Activated CD4-positive, alpha-beta T cell treated with anti-CD3 and anti-CD28 coated beads for 36 hours (primary cell): ENCODE data around the gene BMP7. TPM values are rescaled to one million over a fixed set of nuclear protein-coding genes. Genes with fewer than 3 reads are reported as not detected.

Experiments
- ATAC-seq: fragments of 200-7000 bp; cut with Tn5 transposase; one replicate; pipeline ENCODE4 v1.10.0; 2021; ENCODE audit warnings: mild to moderate bottlenecking, moderate library complexity
- CTCF ChIA-PET: fragments of 350-600 bp; sonication (Branson Sonifier 250); formaldehyde crosslinking; loops from one replicate; lab custom pipeline; 2021; ENCODE audit warnings: antibody characterized with exemption; lab: Charles Lee
- POLR2A ChIA-PET: fragments of 350-600 bp; sonication (Branson Sonifier 250); formaldehyde crosslinking; loops from one replicate; lab custom pipeline; 2021; ENCODE audit warnings: antibody characterized with exemption, inconsistent platforms; lab: Charles Lee
- DNase-seq: peaks from one replicate; pipeline ENCODE4 v3.0.0-alpha.2; 2020
- H3K27ac Mint-ChIP-seq: one replicate; pipeline ENCODE4 v1.8.0; 2021; ENCODE audit warnings: mixed read lengths
- H3K27me3 Mint-ChIP-seq: one replicate; pipeline ENCODE4 v1.8.0; 2021; ENCODE audit warnings: mixed read lengths
- H3K36me3 Mint-ChIP-seq: one replicate; pipeline ENCODE4 v1.8.0; 2021; ENCODE audit warnings: low read depth, mixed read lengths
- H3K4me1 Mint-ChIP-seq: one replicate; pipeline ENCODE4 v1.8.0; 2021; ENCODE audit warnings: mixed read lengths
- H3K4me3 Mint-ChIP-seq: one replicate; pipeline ENCODE4 v1.8.0; 2021; ENCODE audit warnings: mild to moderate bottlenecking, moderate library complexity, mixed read lengths
- H3K9me3 Mint-ChIP-seq: one replicate; pipeline ENCODE4 v1.8.0; 2021; ENCODE audit warnings: low read depth, mixed read lengths
- intact Hi-C, 2 experiments: fragments of 100-400 bp; cut with DNase I in 1 of 2; cut with micrococcal nuclease in 1 of 2; formaldehyde crosslinking; loops; one replicate each; pipeline versions ENCODE4 v1.14.2 to v1.15.1; 2022 to 2024; cut with DNase I, micrococcal nuclease
- total RNA-seq, 2 experiments: library from RNA; stranded (reverse); gene quantifications; one replicate each; pipeline ENCODE4 v1.2.3, GENCODE V29; 2021

The BMP7 gene
- total RNA-seq, 2 experiments from 2014 or later, result 0.41 TPM; not detected in 1

DNA sequence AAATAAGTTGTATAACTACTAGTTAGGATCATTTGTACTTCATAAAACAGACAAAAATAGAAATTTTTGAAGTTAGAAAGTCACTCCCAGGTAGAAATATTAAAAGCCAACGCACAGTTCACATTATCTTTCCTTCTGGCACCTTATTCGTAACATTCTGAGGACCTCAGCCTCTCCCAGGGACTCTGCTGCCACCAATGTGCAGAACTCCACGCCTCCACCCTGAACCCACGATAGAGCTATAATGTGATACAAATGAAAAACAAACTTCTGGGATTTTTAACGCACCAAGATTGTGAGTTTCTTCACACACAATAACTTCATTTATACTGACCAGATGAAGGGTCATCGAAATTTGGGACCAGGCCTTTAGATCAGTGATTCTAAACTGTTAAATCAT, 9.5 kb downstream of the BMP7 start:
- DNase-seq, result no peak
- no peak overlapping the region for H3K4me3 Mint-ChIP-seq
- no peaks in the 10 kb centered on the region for H3K4me1 Mint-ChIP-seq
- intact Hi-C loops, result no loop called here
- ChIA-PET POLR2A (interaction anchor here (0.6 kb wide), 1 partner anchor 43 kb away, joined by 3 read pairs; no protein-coding TSS in a partner anchor), CTCF (interaction anchor here (1.6 kb wide), 1 partner anchor 218 kb away, joined by 3 read pairs; no protein-coding TSS in a partner anchor)
- H3K9me3 Mint-ChIP-seq, result no peaks in the 10 kb centered on the region
- no peaks in the 10 kb centered on the region for H3K36me3 Mint-ChIP-seq
- ATAC-seq, result no peak
- peaks cover 46% of the 10 kb centered on the region for H3K27me3 Mint-ChIP-seq
- no peak overlapping the region for H3K27ac Mint-ChIP-seq

DNA sequence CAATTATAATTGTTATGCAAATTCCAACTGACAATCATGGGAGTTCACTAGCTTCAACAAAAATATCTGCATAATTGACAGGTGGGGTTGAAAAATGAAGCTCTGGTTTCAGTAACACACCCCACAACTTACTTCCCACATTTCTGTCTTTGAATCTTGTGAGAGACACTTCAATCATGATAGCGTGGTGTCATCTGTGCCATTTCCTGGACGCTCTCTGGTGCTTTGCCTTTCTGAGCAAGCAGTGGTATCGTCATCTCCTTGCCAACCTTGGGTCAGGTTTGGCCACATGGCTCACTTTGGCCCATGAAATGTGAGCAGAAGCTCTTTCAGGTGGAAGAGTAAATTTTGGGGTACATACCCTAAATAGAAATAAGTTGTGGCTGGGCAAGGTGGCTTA, 10.2 kb downstream of the BMP7 start:
- Mint-ChIP-seq H3K27me3 (peaks cover 43% of the 10 kb centered on the region), H3K4me1 (peaks cover 2% of the 10 kb centered on the region), H3K9me3 (no peaks in the 10 kb centered on the region), H3K4me3 (no peak overlapping the region), H3K36me3 (no peaks in the 10 kb centered on the region), H3K27ac (no peak overlapping the region)
- DNase-seq (no peak), ATAC-seq (no peak)
- CTCF ChIA-PET, result no interaction called here
- POLR2A ChIA-PET, result no interaction called here
- intact Hi-C loops, result no loop called here

DNA sequence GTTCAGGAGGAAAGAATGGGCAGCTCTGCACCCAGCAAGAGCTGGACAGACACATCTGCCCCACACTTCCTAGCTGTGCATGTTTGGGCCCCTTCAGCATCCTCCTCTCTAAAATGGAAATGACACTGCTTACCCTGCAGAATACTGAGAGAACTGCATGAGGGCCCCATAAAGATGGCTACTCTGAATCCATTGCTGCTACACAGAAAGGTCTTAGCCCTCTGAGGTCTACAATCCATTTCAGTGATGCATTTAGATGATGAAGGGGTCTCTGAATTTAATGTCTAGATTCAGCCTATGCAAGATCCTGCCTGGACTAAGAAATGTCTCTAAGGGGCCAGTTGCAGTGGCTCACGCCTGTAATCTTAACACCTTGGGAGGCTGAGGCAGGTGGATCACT, 11.3 kb downstream of the BMP7 start:
- H3K4me1 Mint-ChIP-seq, result peaks cover 5% of the 10 kb centered on the region
- H3K9me3 Mint-ChIP-seq, result no peaks in the 10 kb centered on the region
- no peak overlapping the region for H3K4me3 Mint-ChIP-seq
- peaks cover 35% of the 10 kb centered on the region for H3K27me3 Mint-ChIP-seq
- ATAC-seq, result no peak
- CTCF ChIA-PET, result no interaction called here
- no peaks in the 10 kb centered on the region for H3K36me3 Mint-ChIP-seq
- POLR2A ChIA-PET, result no interaction called here
- H3K27ac Mint-ChIP-seq, result no peak overlapping the region
- DNase-seq, result no peak
- intact Hi-C loops, result no loop called here

- Mint-ChIP-seq H3K9me3 (no peaks in the 10 kb centered on the region), H3K36me3 (no peaks in the 10 kb centered on the region), H3K4me1 (peaks cover 5% of the 10 kb centered on the region), H3K4me3 (no peak overlapping the region), H3K27ac (no peak overlapping the region), H3K27me3 (peaks cover 22% of the 10 kb centered on the region)
- ATAC-seq (no peak), DNase-seq (no peak)
- ChIA-PET POLR2A (no interaction called here), CTCF (interaction anchor here (0.7 kb wide), 1 partner anchor 40 kb away, joined by 3 read pairs; no protein-coding TSS in a partner anchor)
- intact Hi-C loops, result no loop called here
Observed at GRCh38 chr20:57252559-57253162, 13.8 kb downstream of the BMP7 start.

- intact Hi-C loops, result no loop called here
Observed at GRCh38 chr20:57251949-57252348, 14.5 kb downstream of the BMP7 start.

GRCh38 chr20:57251344-57251743, 15.1 kb downstream of the BMP7 start:
- Mint-ChIP-seq H3K9me3 (no peaks in the 10 kb centered on the region), H3K4me1 (peaks cover 5% of the 10 kb centered on the region), H3K36me3 (no peaks in the 10 kb centered on the region), H3K27me3 (peaks cover 26% of the 10 kb centered on the region), H3K27ac (no peak overlapping the region), H3K4me3 (no peak overlapping the region)
- ATAC-seq, result peak; percentile 60
- ChIA-PET POLR2A (no interaction called here), CTCF (no interaction called here)
- intact Hi-C loops, result no loop called here
- no peak for DNase-seq

More at GRCh38 chr20:57251949-57252348, 14.5 kb downstream of the BMP7 start:
- ATAC-seq (no peak), DNase-seq (no peak)
- H3K4me3 Mint-ChIP-seq, result no peak overlapping the region
- H3K36me3 Mint-ChIP-seq, result no peaks in the 10 kb centered on the region
- H3K9me3 Mint-ChIP-seq, result no peaks in the 10 kb centered on the region
- peaks cover 5% of the 10 kb centered on the region for H3K4me1 Mint-ChIP-seq
- ChIA-PET CTCF (no interaction called here), POLR2A (no interaction called here)
- peaks cover 27% of the 10 kb centered on the region for H3K27me3 Mint-ChIP-seq
- H3K27ac Mint-ChIP-seq, result no peak overlapping the region

DNA sequence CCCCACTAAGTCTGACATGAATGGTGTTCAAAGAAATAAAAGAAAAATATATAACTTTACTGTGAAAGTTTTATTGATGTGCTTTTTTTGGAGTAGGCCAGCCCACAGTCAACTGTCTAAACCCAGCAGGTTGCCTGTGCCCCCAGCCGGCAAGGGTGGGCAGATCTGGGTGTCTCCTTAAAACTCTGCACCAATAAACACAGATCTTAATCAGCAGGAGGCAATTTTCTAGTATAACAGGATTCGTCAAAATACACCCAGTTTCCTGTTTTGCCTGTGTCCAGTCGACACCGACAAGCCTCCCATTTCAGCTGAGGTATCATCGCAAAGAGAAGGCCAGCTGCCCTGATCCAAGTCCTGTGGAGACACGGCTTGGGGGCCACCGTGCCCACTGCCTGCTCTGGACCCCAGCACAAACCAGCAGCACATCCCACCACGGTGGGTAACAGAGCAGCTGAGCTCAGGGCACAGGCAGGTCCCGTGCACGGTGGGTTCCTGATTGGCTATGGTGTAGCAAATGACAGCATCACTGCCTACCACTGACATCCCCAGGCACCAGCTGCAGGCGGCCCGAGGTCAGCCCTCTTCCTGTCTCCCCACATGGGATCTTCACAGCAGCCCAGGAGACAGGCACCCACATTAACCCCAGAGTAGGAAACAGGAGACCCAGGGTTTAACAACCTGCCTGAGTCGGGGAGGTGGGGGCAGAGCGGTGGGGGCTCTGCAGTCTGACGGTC, 15.7 kb downstream of the BMP7 start:
- Mint-ChIP-seq H3K27ac (no peak overlapping the region), H3K4me3 (no peak overlapping the region), H3K36me3 (no peaks in the 10 kb centered on the region), H3K27me3 (peaks cover 24% of the 10 kb centered on the region), H3K4me1 (peaks cover 5% of the 10 kb centered on the region), H3K9me3 (no peaks in the 10 kb centered on the region)
- DNase-seq (peak; percentile 26), ATAC-seq (peak; percentile 53)
- ChIA-PET POLR2A (no interaction called here), CTCF (no interaction called here)
- intact Hi-C loops, result no loop called here

- ATAC-seq (no peak), DNase-seq (no peak)
- peaks cover 5% of the 10 kb centered on the region for H3K4me1 Mint-ChIP-seq
- peaks cover 20% of the 10 kb centered on the region for H3K27me3 Mint-ChIP-seq
- H3K4me3 Mint-ChIP-seq, result no peak overlapping the region
- ChIA-PET POLR2A (no interaction called here), CTCF (no interaction called here)
- intact Hi-C loops, result no loop called here
- no peak overlapping the region for H3K27ac Mint-ChIP-seq
- H3K36me3 Mint-ChIP-seq, result no peaks in the 10 kb centered on the region
- H3K9me3 Mint-ChIP-seq, result no peaks in the 10 kb centered on the region
Observed at GRCh38 chr20:57249772-57250171, 16.7 kb downstream of the BMP7 start.

DNA sequence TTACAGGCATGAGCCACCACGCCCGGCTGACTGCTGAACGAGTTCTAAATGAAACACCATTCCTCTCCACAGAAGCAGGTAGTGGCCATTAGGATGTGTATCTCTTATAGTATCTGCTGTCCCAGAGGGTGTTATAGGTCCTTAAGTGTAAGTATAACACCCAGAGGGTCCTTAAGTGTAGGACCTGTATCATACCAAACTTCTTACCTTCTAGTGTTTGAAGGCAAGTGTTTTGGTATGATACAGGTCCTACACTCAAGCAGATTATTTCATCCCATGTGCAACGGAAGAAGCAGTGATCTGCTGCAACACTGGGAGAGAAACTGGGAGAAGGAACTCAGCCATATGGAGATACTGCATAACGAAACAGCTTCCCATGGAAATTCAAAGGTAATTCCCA, 17.4 kb downstream of the BMP7 start:
- no peak overlapping the region for H3K27ac Mint-ChIP-seq
- peaks cover 19% of the 10 kb centered on the region for H3K27me3 Mint-ChIP-seq
- DNase-seq, result no peak
- intact Hi-C loops, result no loop called here
- no peak overlapping the region for H3K4me3 Mint-ChIP-seq
- ATAC-seq, result no peak
- POLR2A ChIA-PET, result no interaction called here
- H3K36me3 Mint-ChIP-seq, result no peaks in the 10 kb centered on the region
- H3K4me1 Mint-ChIP-seq, result peaks cover 5% of the 10 kb centered on the region
- H3K9me3 Mint-ChIP-seq, result no peaks in the 10 kb centered on the region
- CTCF ChIA-PET, result interaction anchor here (1.1 kb wide), 1 partner anchor 33 kb away, joined by 3 read pairs; no protein-coding TSS in a partner anchor

DNA sequence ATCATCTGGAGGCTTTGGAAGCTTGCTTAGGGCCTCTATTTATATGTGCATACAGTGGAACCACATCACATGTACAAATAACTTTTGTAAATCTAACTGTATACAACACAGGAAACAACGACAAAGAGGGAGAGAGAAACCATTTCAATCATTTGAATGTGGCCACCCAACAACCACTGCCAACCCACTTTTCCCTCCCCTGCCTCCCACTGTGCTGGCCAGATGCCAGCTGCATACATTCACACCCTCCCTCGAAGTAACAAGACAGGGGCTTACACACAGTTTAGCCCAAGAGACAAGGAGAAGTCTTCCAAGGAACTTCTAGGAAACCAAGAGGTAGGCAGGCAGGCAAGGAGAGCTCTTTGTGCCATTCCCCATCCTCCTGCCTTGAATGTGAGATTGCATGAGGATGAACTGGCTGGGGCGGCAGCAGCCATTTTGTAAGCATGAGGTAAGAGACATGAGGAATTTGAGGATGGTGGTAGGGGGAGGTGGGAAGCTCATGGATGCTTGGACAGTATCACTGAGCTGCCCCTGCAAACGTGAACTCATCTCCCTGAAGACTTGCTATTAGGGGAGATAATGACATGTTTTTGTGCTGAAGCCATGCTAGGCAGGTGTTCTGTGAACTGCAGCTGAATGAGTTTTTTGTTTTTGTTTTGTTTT, 18.2 kb downstream of the BMP7 start:
- no peaks in the 10 kb centered on the region for H3K36me3 Mint-ChIP-seq
- H3K9me3 Mint-ChIP-seq, result no peaks in the 10 kb centered on the region
- intact Hi-C loops, result no loop called here
- POLR2A ChIA-PET, result no interaction called here
- no peak overlapping the region for H3K4me3 Mint-ChIP-seq
- peaks cover 5% of the 10 kb centered on the region for H3K4me1 Mint-ChIP-seq
- no peak for DNase-seq
- no peak for ATAC-seq
- H3K27me3 Mint-ChIP-seq, result peaks cover 15% of the 10 kb centered on the region
- H3K27ac Mint-ChIP-seq, result no peak overlapping the region
- CTCF ChIA-PET, result interaction anchor here (0.5 to 1.1 kb wide), 2 partner anchors 34 to 584 kb away, joined by 3 read pairs; no protein-coding TSS in a partner anchor

- DNase-seq (no peak), ATAC-seq (no peak)
- intact Hi-C loops, result no loop called here
- ChIA-PET CTCF (no interaction called here), POLR2A (no interaction called here)
- H3K9me3 Mint-ChIP-seq, result no peaks in the 10 kb centered on the region
- no peak overlapping the region for H3K4me3 Mint-ChIP-seq
- peaks cover 5% of the 10 kb centered on the region for H3K4me1 Mint-ChIP-seq
- H3K27ac Mint-ChIP-seq, result no peak overlapping the region
- H3K36me3 Mint-ChIP-seq, result no peaks in the 10 kb centered on the region
- H3K27me3 Mint-ChIP-seq, result peaks cover 15% of the 10 kb centered on the region
Observed at GRCh38 chr20:57247292-57247965, 19.0 kb downstream of the BMP7 start.
